Lung microvascular endothelial cell (primary cell): ENCODE results near the gene UBE3A. TPM values are rescaled to one million over a fixed set of nuclear protein-coding genes. Genes with fewer than 3 reads are reported as not detected.

Experiments used
- DNase-seq, 2 donors: peaks; one replicate each; pipeline versions ENCODE4 v3.0.0 to v3.0.0-alpha.2; 2010; ENCODE audit warnings: low read depth in 2 of 2
- total RNA-seq: library from RNA; depleted of rRNA; stranded (reverse); fragments of >200 nt; gene quantifications from 2 replicates; pipeline ENCODE4 v1.2.1, GENCODE V29; 2014

The UBE3A gene
- total RNA-seq, 1 donor from 2014 or later, result 48.8 TPM

DNA sequence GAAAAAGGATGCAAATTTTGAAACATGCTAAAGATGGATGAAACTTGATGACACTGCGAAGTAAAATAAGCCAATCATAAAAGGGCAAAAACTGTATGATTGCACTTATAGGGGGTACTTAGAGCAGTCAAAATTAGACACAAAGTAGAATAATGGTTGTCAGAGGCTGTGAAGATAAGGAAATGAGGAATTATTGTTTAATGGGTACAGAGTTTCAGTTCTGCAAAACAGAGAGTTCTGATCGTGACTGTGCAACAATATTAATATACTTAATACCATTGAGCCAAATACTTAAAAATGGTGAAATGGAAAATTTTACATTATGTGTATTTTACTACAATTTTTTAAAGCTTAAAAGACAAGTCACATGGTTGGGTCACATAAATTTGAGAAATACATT lies 35.1 kb downstream of the UBE3A start:
- DNase-seq, result no peak

DNA sequence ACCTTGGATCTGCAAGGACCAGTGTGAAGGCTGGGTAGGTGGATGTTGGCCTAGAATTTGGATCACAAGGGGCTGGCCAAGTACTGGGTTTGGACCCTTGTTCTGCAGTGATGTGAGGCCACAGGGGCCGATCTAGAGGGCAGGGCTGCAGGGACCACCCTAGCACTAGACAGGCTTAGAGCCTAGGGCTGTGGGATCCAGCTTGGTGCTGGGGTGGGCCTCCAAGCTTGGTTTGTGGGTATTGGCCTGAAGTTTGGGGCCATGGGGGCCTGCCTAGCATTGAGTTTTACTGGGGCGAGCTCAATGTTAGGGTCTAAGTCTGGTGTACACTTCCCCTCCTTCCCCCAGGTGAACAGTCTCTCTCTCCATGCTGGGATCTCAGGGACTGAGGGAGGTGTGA lies 36.5 kb downstream of the UBE3A start:
- DNase-seq, result no peak

DNA sequence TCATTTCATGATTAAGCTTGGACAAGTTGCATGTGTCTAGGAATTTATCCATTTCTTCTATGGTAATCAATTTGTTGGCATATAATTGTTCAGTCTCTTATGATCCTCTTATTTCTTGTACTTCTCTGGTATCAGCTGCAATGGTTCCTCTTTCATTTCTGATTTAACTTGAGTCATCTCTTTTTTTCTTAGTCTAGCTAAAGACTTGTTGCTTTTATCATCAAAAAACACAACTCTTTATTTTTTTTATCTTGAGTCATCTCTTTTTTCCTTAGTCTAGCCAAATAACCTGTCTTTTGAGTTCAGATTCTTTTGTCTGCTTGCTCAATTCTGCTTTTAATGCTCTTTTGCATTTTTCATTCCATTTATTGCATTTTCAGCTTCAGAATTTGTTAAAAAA lies 37.3 kb downstream of the UBE3A start:
- DNase-seq, result no peak

DNA sequence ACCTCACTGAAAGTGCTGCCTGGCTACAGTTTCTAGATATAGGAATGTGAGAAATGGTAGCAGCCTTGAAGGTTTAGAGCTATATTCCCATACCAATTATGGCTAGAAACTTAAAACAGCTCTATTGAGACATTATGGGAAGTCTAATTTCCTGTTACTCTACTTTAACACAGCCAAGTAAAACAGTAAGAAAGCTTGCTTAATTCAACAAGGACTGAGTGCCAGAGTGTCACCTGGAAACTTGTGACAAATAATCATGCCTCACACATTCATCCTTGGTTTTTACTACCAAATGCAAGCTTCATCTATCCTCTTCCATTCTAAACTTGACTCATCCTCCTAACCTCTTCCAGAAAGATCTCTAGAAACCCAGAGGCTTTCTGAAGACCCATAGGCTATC lies 41.7 kb downstream of the UBE3A start:
- peak in 1 of 2 donors; percentile 49 for DNase-seq

DNA sequence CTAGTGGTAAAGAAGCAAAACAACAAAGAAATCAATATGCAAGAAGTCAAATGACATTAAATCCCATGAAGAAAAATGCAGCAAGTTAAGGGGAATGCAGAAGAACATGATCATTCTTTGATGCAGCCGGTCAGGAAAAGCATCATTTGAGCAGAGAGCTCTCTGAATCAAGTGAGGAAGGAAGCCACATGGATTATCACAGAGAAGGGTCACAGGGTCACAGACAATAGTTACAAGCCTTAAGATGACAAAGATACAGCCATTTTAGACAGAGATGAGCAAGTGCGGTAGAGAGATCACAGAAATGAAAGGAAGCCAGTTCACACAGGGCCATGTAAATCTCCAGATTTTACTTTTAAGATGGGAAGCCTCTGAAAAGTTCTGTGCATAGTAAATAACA lies 43.9 kb downstream of the UBE3A start:
- DNase-seq, result peak; percentile 41 to 66

DNA sequence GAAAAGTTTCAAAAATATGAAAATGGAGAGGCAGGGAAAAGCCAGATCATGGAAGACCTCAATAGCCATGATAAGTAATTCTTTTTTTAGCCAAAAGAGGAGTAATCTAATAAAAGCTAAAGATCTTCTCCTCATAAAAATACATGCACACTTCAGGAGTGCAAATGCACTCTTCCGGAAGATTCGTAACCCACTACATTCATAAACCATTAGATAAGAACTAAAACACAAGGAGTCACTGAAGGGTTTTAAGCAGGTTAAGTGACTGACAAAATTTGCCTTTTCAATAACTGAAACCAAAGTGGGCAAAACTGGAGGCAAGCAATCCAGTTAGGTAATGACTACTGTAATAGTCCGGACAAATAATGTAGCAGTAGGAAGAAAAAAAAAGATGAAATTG lies 46.0 kb downstream of the UBE3A start:
- no peak for DNase-seq

DNA sequence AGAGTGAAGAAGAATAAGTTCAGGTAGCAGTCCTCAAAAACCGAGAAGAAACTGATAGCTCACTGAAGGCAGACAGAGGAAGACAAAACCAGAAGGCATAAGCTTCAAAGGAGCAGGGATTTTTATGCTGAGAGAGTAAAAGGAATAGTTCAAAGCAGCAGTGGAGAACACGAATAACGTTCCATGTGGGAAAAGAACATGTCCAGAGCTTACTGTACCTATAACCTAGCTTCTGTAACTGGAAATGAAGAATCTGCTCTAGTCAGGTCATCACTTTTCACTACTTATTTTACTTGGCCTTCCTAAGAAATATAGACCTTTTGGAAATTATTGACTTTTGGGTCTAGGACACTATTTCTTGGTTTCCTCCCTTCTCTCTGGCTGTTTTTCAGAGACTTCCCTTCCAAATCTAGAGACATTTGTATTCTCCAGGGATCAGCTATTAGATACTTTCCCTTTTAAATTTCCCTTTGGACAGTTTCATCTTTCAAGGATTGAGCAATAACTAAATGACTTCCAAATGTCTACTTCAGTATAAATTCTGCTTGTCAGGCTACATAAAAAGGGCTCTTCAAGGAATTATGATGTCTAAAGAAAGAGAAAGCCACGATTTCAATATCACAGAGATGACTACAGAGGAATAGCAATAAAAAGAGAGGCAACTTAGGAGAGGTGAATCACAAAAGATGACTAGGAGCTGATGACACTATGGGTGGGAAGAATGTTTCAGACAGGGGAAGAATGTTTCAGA lies 46.7 kb downstream of the UBE3A start:
- DNase-seq, result peak in 1 of 2 donors; percentile 16

DNA sequence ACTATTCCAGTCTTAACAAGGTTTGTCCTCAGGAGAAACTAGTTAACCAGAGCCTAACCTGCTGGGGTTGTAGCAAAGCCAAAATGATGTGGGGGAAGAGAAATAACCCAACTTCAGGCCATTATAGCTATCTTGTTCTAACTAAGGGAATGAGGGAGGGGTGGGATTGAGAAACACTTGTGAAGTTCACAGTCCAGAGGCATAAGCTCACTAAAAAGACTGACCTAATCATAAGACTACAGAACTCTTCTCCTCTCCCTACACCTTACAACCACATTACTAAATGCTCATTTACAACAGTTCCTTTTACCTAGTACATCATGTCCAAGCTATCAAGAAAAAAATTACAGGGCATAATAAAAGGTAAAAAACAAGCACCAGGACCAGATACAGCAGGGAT lies 52.8 kb downstream of the UBE3A start:
- DNase-seq, result no peak

DNA sequence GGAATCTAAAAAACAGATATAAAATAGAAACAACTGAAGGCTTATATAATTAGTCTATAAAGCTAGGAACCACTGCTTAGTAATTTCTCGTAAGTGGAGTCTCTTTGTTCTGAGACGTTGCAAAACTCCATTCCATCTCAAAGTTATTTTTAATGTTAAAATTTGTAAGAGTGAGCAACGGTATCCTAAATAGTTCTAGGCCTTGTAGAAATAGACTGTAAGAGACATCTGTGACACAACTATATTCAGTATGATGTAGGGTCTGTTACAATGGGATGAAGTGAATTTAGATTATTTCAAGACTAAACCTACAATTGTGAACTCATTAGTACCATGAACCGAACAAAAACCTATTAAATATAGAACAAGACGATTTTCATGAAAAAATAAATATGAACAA lies 57.2 kb downstream of the UBE3A start:
- DNase-seq, result no peak

DNA sequence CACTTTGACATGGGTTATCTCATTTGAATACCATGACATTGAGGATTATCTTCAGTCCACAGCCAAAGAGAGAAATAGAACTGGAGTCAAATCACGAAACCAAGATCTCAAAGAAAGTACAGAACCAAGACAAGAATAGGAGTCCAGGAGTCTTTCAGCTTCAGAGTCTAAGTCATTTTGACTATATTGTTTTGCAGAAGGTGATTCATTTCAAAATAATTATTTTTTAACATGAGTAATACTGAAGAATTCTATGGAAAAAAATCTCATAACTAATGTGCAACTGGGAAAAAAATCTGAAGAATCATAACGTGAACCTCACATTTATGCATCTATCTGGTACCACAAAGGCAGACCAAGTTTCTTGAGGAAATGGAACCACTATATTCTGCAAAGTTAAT lies 60.3 kb downstream of the UBE3A start:
- DNase-seq, result no peak

DNA sequence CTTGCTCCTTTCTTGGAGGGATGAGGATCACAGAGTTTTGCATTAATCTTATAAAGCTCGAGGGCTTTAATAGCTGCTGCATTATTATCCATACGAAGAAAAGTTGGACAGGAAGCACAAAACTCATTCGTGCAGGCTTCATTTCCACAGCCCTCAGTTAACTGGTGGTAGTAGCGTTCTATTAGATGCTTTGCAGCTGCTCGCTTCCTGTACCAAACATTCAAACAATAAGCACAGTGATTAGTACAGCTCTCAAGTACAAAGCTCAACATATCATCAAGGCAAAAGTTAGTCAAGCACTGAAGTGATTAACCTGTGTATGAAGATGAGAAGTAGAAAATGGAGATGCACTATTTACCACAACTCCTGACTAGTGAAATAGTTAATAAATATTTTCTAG lies 63.3 kb downstream of the UBE3A start:
- DNase-seq, result peak; percentile 32 to 59

DNA sequence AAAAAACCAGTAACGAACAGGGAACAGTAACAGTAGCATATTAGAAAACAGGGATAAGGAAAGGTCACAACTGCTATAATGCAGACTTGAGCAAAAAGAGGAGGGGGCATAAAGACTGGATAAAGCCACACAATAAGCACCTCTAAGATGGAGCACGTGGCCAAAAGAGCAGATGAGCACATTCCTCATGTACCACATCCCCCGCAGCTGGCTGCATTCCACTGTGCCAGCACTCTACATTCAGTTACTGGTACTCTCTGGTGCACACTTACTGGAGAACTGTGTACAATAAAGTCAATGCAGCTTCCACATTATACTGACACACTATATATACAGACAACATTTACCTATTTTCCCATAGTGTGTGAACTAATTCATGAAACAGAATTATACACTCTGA lies 64.7 kb downstream of the UBE3A start:
- no peak for DNase-seq

DNA sequence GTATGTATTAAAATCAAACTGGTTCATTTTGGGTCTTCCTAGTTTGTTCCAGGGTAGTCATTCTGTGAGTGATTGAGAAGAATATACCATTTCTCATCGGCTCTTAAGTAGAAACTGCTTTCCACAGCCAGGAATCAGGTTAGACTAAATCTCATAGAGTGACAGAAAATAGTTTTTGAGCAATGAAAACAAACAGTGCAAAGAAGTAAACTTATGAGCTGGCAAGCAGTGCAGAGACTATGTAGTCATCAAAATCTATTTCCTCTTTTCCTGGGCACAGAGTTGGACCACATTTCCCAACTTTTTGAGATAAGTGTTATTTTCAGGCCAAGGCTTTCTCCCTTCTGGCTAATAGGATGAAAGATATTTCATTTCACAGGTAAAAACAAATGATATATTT lies 66.5 kb downstream of the UBE3A start:
- DNase-seq, result peak; percentile 3 to 61

DNA sequence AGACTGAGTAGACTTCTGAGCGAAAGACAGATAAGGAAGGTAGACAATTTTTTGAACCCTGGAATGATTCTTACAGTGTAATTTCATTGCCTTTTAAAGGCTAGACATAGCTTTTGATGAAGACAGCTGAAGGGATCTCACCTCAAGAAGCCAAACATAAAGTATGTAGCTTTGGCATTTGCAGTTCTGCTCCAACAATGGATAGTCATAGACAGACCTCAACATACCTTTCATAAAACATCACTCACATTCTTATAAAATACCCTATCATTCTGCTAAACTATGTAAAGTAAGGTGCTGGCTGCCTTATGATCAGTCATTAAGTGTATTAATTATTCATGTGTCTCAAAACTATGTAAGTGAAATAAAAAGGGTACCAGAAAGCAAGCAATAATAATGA lies 70.0 kb downstream of the UBE3A start:
- no peak for DNase-seq

DNA sequence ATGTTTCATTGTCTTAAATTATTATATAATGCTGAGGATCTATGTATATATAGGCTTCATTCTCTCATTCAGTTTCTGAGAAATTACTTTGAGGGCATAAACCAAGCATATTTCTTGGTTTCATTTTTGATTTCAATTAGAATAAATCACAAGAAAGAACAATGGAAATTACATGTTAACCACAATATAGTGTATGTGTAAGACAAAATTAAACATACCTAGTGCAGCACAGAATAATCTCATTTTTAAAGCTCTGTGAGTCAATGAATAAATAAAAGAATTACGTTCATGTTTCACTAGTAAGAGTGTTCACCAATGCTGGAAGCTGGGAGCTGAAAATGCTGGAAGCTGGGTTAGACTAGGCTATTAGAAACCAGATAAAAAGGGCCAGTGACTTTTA lies 72.8 kb downstream of the UBE3A start:
- no peak for DNase-seq

DNA sequence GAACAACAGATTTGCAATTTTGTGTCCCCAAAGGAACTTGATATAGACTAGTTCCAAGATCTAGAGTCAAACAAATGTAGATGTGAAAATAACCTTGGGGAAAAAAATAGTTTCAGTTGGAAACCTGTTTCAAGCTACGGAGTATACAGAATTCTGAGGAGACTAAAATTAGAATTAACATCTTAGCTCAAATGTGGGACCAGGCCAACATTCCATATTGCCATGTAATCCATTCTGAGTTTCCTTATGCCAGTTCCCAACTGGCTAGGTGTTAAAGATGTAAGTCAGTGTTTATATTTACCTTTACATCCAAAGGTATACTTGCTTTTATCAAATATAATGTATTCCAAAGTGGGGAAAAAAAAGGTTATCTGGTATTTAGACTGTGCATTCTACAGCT lies 76.3 kb downstream of the UBE3A start:
- DNase-seq, result no peak

DNA sequence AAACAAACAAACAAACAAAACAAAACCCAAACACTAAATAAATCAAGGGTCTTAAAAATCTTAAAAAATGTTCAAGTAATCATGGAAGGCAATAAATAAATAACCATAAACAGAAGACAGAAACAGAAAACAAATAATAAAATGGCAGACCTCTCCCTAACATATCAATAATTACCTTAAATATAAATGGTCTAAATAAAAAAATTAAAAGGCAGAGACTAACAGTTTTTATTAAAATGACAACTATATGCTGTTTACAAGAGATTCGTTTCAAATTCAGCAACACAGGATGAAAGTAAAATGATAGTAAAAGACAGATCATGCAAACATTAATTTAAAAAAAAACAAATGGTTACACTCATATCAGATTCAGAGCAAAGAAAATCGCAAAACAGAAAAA lies 91.1 kb downstream of the UBE3A start:
- DNase-seq, result no peak

DNA sequence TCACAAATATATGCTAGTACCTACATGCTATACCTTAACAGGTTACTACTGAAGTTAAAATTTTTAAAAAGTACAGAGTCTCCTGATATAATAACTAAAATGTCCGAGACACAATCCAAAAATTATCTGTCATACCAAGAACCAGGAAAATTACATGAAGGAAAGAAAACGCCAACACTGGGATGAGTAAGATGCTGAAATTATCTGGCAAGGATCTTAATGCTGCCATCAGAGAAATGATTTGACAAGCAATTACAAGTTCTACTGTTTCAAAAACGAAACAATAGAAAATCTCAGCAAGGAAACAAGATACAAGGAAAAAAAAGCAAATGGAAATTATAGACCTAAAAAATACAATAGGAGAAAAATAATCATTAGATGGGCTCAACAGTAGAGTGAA lies 92.5 kb downstream of the UBE3A start:
- no peak for DNase-seq

DNA sequence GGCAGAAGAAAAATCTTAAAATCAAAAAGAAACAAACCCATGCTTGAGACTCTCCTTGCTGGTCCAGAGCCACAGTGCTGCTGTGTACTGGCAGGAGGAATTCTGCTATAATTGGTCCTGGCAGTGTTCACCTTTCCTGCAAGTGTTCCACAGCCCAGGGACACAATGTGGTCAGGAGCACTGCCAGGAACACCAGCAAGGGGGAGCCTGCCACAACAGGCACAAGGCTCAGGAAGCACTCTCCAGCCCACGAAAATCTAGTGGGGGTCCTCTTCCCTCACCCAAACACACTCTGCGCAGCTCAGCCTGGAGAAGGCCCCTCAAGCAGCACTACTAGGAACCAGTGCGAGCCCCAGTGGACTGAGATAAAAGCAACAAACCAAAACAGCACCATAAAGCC lies 92.9 kb downstream of the UBE3A start:
- peak; percentile 15 to 45 for DNase-seq

DNA sequence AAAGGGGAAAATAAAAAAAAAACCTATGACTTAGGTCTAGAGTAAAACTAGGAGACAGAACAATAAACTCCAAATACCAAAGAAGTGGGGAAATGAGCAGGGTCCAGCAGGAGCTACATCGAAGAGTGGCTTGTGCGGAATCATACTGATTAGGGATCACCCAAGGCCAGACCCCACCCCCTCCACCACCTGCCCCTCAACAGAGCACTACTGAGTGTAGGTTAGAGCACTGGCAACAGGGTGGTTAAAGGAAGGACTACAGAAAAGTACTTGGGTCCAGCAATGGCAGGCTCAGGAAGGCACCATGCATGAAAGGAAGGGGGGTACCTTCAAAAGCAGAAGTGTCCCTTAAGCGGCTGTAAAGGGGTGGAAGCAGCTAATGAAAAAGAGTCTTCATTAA lies 96.2 kb downstream of the UBE3A start:
- no peak for DNase-seq

DNA sequence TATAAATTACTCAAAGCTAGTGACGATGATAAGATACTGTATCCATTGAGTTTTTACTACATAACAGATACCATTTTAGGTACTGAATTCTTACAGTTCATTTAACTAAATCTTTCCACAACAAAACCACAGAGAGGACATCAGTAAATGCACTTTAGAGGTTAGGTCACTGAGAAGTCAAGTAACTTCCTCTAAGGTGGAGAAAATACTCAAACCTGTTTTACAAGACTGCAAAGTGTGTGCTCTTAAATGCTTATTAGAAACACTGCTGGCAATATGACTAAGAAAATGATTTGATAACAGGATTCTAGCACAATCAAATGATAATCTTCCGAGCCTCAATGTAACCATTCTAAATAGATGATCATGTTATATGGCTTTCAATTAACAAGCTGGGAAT lies 99.4 kb downstream of the UBE3A start:
- DNase-seq, result no peak

DNA sequence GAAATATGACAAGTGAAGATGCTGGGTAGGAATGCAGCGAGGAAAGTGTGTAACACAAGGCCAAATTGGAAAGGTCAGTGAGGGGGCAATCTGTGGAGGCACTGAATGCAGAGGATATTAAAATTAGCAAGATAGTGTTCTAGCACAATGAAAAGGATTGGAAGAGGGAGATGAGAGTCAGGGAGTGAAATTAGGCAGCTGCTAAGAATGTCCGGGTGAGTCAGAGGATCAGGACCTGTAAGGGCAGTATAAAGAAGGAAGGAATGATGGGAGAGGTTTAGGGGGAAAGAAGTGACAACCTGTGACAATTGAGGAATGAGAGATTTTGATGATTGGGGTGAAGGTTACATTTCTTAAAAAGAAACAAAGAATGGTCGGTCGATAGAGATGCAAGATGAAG lies 103.5 kb downstream of the UBE3A start:
- DNase-seq, result no peak

DNA sequence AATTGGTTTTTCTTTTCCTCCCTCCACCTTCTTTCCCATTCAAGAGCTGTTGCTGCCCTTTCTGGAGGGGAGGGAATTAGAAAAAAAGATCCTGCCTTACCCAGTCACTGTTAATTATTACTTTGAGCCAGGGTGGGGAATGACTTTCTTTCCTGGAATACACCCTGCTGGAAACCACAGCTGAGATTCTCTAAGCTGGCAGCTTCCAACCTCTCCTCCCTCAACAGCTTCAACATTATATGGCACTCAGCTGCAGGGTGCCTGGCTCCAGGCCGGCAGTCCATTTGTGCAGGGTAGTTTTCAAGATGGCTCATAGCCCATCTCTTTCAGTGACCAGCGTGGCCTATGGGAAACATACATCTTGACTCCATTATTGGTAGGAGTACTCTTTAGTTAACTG lies 105.8 kb downstream of the UBE3A start:
- DNase-seq, result no peak

DNA sequence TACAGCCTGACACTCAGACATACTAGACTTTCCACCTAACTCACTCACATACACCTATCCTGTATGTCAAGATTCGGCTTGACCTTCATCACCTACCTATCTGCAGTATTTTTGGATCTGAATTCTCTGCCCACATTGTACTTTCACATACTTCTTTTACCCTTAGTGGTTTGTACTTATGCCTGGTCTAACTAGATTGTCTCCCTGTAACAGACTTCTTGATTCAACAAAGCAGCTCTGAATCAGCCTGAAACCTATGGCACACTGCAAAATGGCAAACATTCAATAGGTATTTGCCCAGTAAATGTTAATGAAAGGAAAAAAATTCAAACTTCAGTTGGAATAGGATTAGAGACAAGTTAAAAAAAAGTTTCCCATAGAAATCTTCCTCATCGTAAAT lies 106.5 kb downstream of the UBE3A start:
- DNase-seq, result no peak
